ENCODE measurements around the gene PRPF40B. TPM values are rescaled to one million over a fixed set of nuclear protein-coding genes. Genes with fewer than 3 reads are reported as not detected.
"Not testable (repeated sequence)": the region's sequence is repeated elsewhere in the genome, so short reads cannot be mapped to it uniquely, and the experiment has no call there.

PRPF40B gene
- total and polyA plus RNA-seq, 11 donors: 12.0 to 25.5 (median 20.9) TPM

GRCh38 chr12:49609875-49610154 is 13.5 kb upstream of the PRPF40B start:
- H3K4me1 ChIP-seq: peaks cover 0 to 7% (median 0%) of the 10 kb centered on the region in 12 donors
- ATAC-seq: no peak
- peaks cover 0 to 11% (median 0%) of the 10 kb centered on the region in 12 donors for H3K9me3 ChIP-seq
- TF ChIP-seq CTCF (IDR thresholded peaks at IDR 0.05) (no peak), POLR2A (IDR thresholded peaks at IDR 0.05) (no peak)
- no peak overlapping the region for H3K4me3 ChIP-seq
- H3K36me3 ChIP-seq: no peaks in the 10 kb centered on the region
- 33 to 80% (median 71%) methylated on average over 1 of the region's 1 CpG for WGBS, 4 donors
- DNase-seq: no peak
- intact Hi-C loops (cut with DNase I): no loop called here
- no peaks in the 10 kb centered on the region for H3K27me3 ChIP-seq
- no peak overlapping the region for H3K27ac ChIP-seq

- H3K36me3 ChIP-seq; ATAC-seq; H3K4me1 ChIP-seq; DNase-seq; H3K27ac ChIP-seq; intact Hi-C loops (cut with DNase I); H3K4me3 ChIP-seq; H3K27me3 ChIP-seq: not testable (repeated sequence)
- H3K9me3 ChIP-seq: peaks cover 0 to 15% (median 0%) of the 10 kb centered on the region in 12 donors
- 94 to 98% (median 95%) methylated on average over 4 of the region's 4 CpGs for WGBS, 4 donors
Observed at GRCh38 chr12:49610785-49611184, 12.6 kb upstream of the PRPF40B start.

GRCh38 chr12:49612210-49612609 is 11.2 kb upstream of the PRPF40B start:
- DNase-seq (no peak), ATAC-seq (no peak)
- H3K36me3 ChIP-seq: no peaks in the 10 kb centered on the region
- no peak overlapping the region for H3K27ac ChIP-seq
- H3K9me3 ChIP-seq: peaks cover 0 to 16% (median 0%) of the 10 kb centered on the region in 12 donors
- H3K4me3 ChIP-seq: no peak overlapping the region
- no peaks in the 10 kb centered on the region for H3K27me3 ChIP-seq
- H3K4me1 ChIP-seq: peaks cover 0 to under 1% (median 0%) of the 10 kb centered on the region in 12 donors
- intact Hi-C loops (cut with DNase I): no loop called here
- TF ChIP-seq CTCF (IDR thresholded peaks at IDR 0.05): no peak
- no peak for TF ChIP-seq POLR2A (IDR thresholded peaks at IDR 0.05)

- Histone ChIP-seq H3K4me3 (no peak overlapping the region), H3K36me3 (no peaks in the 10 kb centered on the region), H3K9me3 (peaks cover 0 to 11% (median 0%) of the 10 kb centered on the region in 12 donors), H3K27me3 (peaks cover 0 to 4% (median 0%) of the 10 kb centered on the region in 9 donors), H3K27ac (no peak overlapping the region), H3K4me1 (no peaks in the 10 kb centered on the region)
- intact Hi-C loops (cut with DNase I): no loop called here
- no peak for ATAC-seq
- WGBS, 4 donors: 89 to 98% (median 94%) methylated on average over 7 of the region's 7 CpGs
- TF ChIP-seq POLR2A (IDR thresholded peaks at IDR 0.05) (no peak), CTCF (IDR thresholded peaks at IDR 0.05) (no peak)
- no peak for DNase-seq
Observed at GRCh38 chr12:49615725-49616124, 7.6 kb upstream of the PRPF40B start.

GRCh38 chr12:49616533-49617219 is 6.7 kb upstream of the PRPF40B start:
- H3K9me3 ChIP-seq: peaks cover 0 to 5% (median 0%) of the 10 kb centered on the region in 12 donors
- H3K4me1 ChIP-seq: peaks cover 0 to 6% (median 3%) of the 10 kb centered on the region in 12 donors
- intact Hi-C loops (cut with DNase I): no loop called here
- TF ChIP-seq POLR2A (IDR thresholded peaks at IDR 0.05): no peak
- no peak for TF ChIP-seq CTCF (IDR thresholded peaks at IDR 0.05)
- 73 to 82% (median 77%) methylated on average over 5 of the region's 5 CpGs for WGBS, 4 donors
- no peak overlapping the region for H3K4me3 ChIP-seq
- H3K27ac ChIP-seq: no peak overlapping the region
- no peak for DNase-seq
- no peaks in the 10 kb centered on the region for H3K36me3 ChIP-seq
- H3K27me3 ChIP-seq: peaks cover 0 to 6% (median 0%) of the 10 kb centered on the region in 9 donors
- no peak for ATAC-seq
